Measurements from ENCODE around the gene TCTA.
A peak's percentile ranks its signal among the peaks of the same experiment; 100 is the strongest.

Gene TCTA

DNA sequence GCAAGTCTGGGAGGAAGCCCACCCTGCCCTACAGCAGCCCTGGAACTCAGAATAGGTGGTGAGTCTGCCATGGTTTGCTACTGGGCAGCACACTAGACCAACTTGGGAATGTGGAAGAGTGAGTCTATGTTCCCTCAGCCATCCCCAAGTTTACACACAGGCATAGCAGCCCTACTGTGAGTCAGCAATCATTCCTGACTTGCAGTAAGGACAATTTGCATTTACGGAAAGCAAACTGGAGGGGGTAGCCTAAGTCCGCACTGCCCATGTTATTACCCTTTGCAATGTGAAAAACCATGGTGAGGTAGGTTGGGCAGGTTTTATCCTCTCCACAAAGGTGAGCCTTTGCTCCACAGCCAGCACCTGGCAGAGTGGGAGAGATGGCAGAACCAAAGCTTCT, 4.6 kb downstream of the TCTA start:
- no peak overlapping the region for H3K4me2 ChIP-seq (ENCODE audit: low read length)
- peaks cover 20% of the 10 kb centered on the region for H3K4me1 ChIP-seq
- H3K27ac ChIP-seq: peak overlapping the region; percentile 60
- H3K27me3 ChIP-seq (ENCODE audit: control insufficient read depth, insufficient read depth, low read length): no peaks in the 10 kb centered on the region
- peaks cover 13% of the 10 kb centered on the region for H3K79me2 ChIP-seq
- H3K36me3 ChIP-seq (ENCODE audit: control insufficient read depth, insufficient read depth, low read length): no peaks in the 10 kb centered on the region
- H3K9me3 ChIP-seq (ENCODE audit: control insufficient read depth, low read length): no peaks in the 10 kb centered on the region
- H3K9ac ChIP-seq: no peak overlapping the region
- no peak overlapping the region for H3K4me3 ChIP-seq (ENCODE audit: low read depth, low read length)
- no peak overlapping the region for H2AFZ ChIP-seq
- TF ChIP-seq, protein P1, sequence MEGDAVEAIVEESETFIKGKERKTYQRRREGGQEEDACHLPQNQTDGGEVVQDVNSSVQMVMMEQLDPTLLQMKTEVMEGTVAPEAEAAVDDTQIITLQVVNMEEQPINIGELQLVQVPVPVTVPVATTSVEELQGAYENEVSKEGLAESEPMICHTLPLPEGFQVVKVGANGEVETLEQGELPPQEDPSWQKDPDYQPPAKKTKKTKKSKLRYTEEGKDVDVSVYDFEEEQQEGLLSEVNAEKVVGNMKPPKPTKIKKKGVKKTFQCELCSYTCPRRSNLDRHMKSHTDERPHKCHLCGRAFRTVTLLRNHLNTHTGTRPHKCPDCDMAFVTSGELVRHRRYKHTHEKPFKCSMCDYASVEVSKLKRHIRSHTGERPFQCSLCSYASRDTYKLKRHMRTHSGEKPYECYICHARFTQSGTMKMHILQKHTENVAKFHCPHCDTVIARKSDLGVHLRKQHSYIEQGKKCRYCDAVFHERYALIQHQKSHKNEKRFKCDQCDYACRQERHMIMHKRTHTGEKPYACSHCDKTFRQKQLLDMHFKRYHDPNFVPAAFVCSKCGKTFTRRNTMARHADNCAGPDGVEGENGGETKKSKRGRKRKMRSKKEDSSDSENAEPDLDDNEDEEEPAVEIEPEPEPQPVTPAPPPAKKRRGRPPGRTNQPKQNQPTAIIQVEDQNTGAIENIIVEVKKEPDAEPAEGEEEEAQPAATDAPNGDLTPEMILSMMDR (IDR thresholded peaks at IDR 0.05): no peak

DNA sequence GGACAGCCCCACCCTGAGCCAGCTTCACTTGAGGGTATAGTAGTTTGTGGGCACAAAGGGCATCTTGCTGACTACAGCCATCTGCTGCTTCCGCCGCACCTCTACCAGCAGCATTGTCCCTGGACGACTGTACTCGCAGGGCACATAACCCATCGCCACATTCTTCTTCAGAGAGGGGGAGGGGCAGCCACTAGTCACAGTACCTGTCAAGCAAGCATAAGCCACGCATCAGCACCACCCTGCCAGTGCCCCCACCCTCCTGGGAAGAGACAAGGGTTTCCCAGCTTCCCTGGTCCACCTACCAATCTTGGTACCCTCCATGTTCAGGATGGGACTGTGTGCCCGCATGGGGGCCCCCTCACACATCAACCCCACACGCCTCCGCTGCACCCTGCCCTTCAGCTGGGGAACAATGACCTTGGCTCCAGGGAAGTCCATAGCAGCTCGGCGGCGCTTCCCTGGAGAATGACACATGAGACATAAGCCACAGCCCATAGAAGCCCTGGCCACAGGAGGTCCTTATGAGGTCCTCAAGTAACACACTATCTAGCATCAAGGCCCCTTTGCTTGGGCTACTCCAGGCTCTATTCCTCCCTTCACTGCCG, 5.4 kb downstream of the TCTA start:
- H3K27ac ChIP-seq: peak overlapping the region; percentile 60

DNA sequence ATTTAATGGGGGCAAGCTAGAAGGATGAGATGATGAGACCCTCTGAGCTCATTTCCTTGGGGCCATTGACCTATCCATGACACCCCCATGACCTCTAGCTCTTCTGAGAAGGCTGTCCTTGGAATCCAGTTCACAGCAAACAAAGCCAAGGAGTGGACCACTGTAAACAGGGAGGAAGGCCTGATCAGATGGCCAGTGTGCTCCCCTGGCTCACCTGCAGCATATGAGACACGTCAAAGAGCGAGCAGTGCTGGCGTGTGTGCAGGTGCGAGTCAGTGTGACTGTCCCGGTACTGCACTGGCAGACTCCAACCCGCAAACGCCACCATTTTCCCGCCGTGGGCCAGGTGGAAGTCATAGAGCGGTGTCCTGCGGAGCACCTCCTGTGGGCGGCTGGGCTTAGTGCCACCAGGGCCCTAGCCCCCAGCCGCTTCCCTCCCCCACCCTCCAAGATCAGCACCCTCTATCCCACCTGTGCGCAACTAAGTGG, 9.7 kb downstream of the TCTA start:
- H3K4me2 ChIP-seq (ENCODE audit: low read length): peak overlapping the region; percentile 9
- no peak overlapping the region for H3K4me3 ChIP-seq (ENCODE audit: low read depth, low read length)
- peak overlapping the region; percentile 63 for H3K27ac ChIP-seq
- H2AFZ ChIP-seq: peak overlapping the region; percentile 81
- no peaks in the 10 kb centered on the region for H3K9me3 ChIP-seq (ENCODE audit: control insufficient read depth, low read length)
- peaks cover 7% of the 10 kb centered on the region for H3K79me2 ChIP-seq
- no peaks in the 10 kb centered on the region for H3K27me3 ChIP-seq (ENCODE audit: control insufficient read depth, insufficient read depth, low read length)
- TF ChIP-seq, protein P1 (IDR thresholded peaks at IDR 0.05): no peak
- H3K36me3 ChIP-seq (ENCODE audit: control insufficient read depth, insufficient read depth, low read length): no peaks in the 10 kb centered on the region
- peak overlapping the region; percentile 51 for H3K9ac ChIP-seq
- H3K4me1 ChIP-seq: peaks cover 12% of the 10 kb centered on the region

More for the DNA sequence above, 5.4 kb downstream of the TCTA start:
- peaks cover 12% of the 10 kb centered on the region for H3K79me2 ChIP-seq
- peak overlapping the region; percentile 15 for H3K4me3 ChIP-seq (ENCODE audit: low read depth, low read length)
- TF ChIP-seq, protein P1 (IDR thresholded peaks at IDR 0.05): no peak
- H3K36me3 ChIP-seq (ENCODE audit: control insufficient read depth, insufficient read depth, low read length): no peaks in the 10 kb centered on the region
- peaks cover 20% of the 10 kb centered on the region for H3K4me1 ChIP-seq
- H3K4me2 ChIP-seq (ENCODE audit: low read length): peak overlapping the region; percentile 32
- H2AFZ ChIP-seq: no peak overlapping the region
- H3K27me3 ChIP-seq (ENCODE audit: control insufficient read depth, insufficient read depth, low read length): no peaks in the 10 kb centered on the region
- no peaks in the 10 kb centered on the region for H3K9me3 ChIP-seq (ENCODE audit: control insufficient read depth, low read length)
- no peak overlapping the region for H3K9ac ChIP-seq

DNA sequence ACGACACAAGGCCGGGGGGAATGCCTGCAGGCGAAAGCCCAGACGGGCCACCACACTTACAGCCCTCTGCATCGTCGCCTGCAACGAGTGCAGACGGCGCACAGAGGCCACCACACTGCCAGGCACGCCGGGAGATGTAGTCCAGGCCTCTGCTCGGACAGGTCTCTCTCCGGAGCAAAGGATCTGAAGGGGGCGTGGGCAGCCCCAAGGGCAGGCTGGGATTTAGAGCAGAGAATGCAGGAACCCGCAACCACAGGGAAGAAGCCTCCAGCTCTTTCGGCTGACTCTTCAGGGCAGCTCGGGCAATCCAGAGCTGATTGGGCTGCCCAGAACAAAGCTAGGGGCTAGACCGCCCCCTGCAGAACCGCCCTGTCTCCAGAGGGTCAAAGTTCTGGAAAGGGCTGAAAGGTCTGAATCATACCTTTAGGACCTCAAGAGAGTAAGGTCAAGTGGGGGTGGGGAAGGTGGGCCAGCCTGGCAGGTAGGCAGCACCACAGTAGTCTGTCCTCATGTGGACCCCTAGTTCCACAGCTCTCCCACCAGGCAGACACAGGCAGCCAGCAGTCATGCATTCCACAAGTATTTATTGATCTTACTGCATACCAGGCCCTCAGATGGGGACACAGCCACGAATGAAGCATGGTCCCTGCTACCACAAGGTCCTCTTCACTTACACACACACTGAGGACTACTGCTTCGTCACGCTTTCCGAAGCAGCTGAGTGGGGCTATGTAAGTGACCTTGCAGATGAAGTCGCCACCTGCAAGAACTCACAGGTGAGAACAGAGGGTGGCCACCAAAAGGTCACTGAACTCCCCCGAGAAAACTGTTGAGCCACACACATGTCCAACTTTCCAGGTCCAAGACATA, 10.4 kb downstream of the TCTA start, which contains the start of gene AMT:
Gene AMT (minus strand): TSS at position 95 of the 870 bp plus-strand sequence. CDS start 23 bp downstream, at position 72.
- H3K4me2 ChIP-seq (ENCODE audit: low read length): peak within 1 kb of the TSS; percentile 9
- H3K4me1 ChIP-seq: peaks cover 12% of the 10 kb centered on the region
- H3K36me3 ChIP-seq (ENCODE audit: control insufficient read depth, insufficient read depth, low read length): no peaks in the 10 kb centered on the region
- H2AFZ ChIP-seq: peak within 1 kb of the TSS; percentile 81
- no peaks in the 10 kb centered on the region for H3K9me3 ChIP-seq (ENCODE audit: control insufficient read depth, low read length)
- TF ChIP-seq, protein P1 (IDR thresholded peaks at IDR 0.05): no peak
- peak within 1 kb of the TSS; percentile 63 for H3K27ac ChIP-seq
- peaks cover 7% of the 10 kb centered on the region for H3K79me2 ChIP-seq
- no peaks in the 10 kb centered on the region for H3K27me3 ChIP-seq (ENCODE audit: control insufficient read depth, insufficient read depth, low read length)
- peak within 1 kb of the TSS; percentile 51 for H3K9ac ChIP-seq
- no peak within 1 kb of the TSS for H3K4me3 ChIP-seq (ENCODE audit: low read depth, low read length)
